GM23248 (cell line): Measurements from ENCODE around the gene KRT80. TPM values are rescaled to one million over a fixed set of nuclear protein-coding genes. Genes with fewer than 3 reads are reported as not detected.

Experiments
- DNase-seq: peaks from one replicate; pipeline ENCODE4 v3.0.0-alpha.2; 2015
- H2AFZ ChIP-seq: fragments of 200-600 bp; sonication (generic); 2 replicates; pipeline ENCODE4 v1.6.1; 2016; ENCODE audit warnings: antibody characterized with exemption
- H3F3A ChIP-seq: fragments of 200-600 bp; sonication (generic); 2 replicates; pipeline ENCODE4 v1.6.1; 2016; ENCODE audit warnings: mild to moderate bottlenecking, antibody characterized with exemption, mixed run types; ENCODE audit not compliant: insufficient read depth
- H3K27ac ChIP-seq: fragments of 200-600 bp; sonication (generic); 2 replicates; pipeline ENCODE4 v1.5.1; 2016; ENCODE audit warnings: mild to moderate bottlenecking
- H3K27me3 ChIP-seq: fragments of 200-600 bp; sonication (generic); replicated peaks from 2 replicates; pipeline ENCODE4 v1.6.1; 2016; ENCODE audit warnings: mild to moderate bottlenecking; ENCODE audit not compliant: insufficient read depth
- H3K36me3 ChIP-seq: fragments of 200-600 bp; sonication (generic); 2 replicates; pipeline ENCODE4 v1.6.1; 2016; ENCODE audit warnings: low read depth, mild to moderate bottlenecking
- H3K4me1 ChIP-seq: fragments of 200-600 bp; sonication (generic); 2 replicates; pipeline ENCODE4 v1.6.1; 2016; ENCODE audit warnings: mild to moderate bottlenecking; ENCODE audit not compliant: insufficient read depth
- H3K4me2 ChIP-seq: fragments of 200-600 bp; sonication (generic); one replicate; pipeline ENCODE4 v1.6.1; 2016; ENCODE audit warnings: mild to moderate bottlenecking; ENCODE audit not compliant: unreplicated experiment
- H3K4me3 ChIP-seq: fragments of 200-600 bp; sonication (generic); 2 replicates; pipeline ENCODE4 v1.5.1; 2016; ENCODE audit warnings: mild to moderate bottlenecking
- H3K79me2 ChIP-seq: fragments of 200-600 bp; sonication (generic); 2 replicates; pipeline ENCODE4 v1.6.1; 2016; ENCODE audit warnings: mild to moderate bottlenecking; ENCODE audit not compliant: insufficient read depth
- H3K9ac ChIP-seq: fragments of 200-600 bp; sonication (generic); 2 replicates; pipeline ENCODE4 v1.6.1; 2016; ENCODE audit warnings: mild to moderate bottlenecking
- H3K9me2 ChIP-seq: fragments of 200-600 bp; sonication (generic); 2 replicates; pipeline ENCODE4 v1.6.1; 2016; ENCODE audit warnings: mixed run types, mild to moderate bottlenecking, moderate library complexity; ENCODE audit not compliant: insufficient read depth
- H3K9me3 ChIP-seq: fragments of 200-600 bp; sonication (generic); one replicate; pipeline ENCODE4 v1.6.1; 2017; ENCODE audit warnings: low read depth
- H4K20me1 ChIP-seq: fragments of 200-600 bp; sonication (generic); 2 replicates; pipeline ENCODE4 v1.6.0; 2016; ENCODE audit not compliant: insufficient read depth
- EZH2 ChIP-seq: fragments of 200-600 bp; sonication (generic); IDR thresholded peaks from 2 replicates; pipeline ENCODE4 v1.6.1; 2018; ENCODE audit warnings: antibody characterized with exemption, mild to moderate bottlenecking; ENCODE audit not compliant: insufficient read depth, poor library complexity, severe bottlenecking
- EZH2phosphoT487 ChIP-seq: fragments of 200-600 bp; sonication (generic); IDR thresholded peaks from 2 replicates; pipeline ENCODE4 v1.6.1; 2018; ENCODE audit warnings: antibody characterized with exemption, moderate library complexity, mild to moderate bottlenecking, low read depth; ENCODE audit not compliant: insufficient read depth
- WGBS, 2 experiments: methylation state at CpG; one replicate each; pipeline ENCODE4 v1.1.6; 2015 to 2017; ENCODE audit warnings: low lambda C conversion rate in 2 of 2, low coverage in 1 of 2; ENCODE audit errors: missing lambda C conversion rate in 2 of 2; 5-methylcytosine and 5-hydroxymethylcytosine counted together
- in situ Hi-C: fragments of 300-500 bp; cut with MboI; formaldehyde crosslinking; loops from 2 replicates; pipeline ENCODE4 v1.15.0; 2020
- polyA plus RNA-seq: library from polyadenylated mRNA; unstranded; fragments of >200 nt; fragmentation: Nextera tagmentation; extraction: Ambion mirVana; gene quantifications from 2 replicates; pipeline ENCODE4 v1.2.1, GENCODE V29; 2016
- total RNA-seq: library from RNA; depleted of rRNA; stranded (reverse); fragments of >200 nt; shearing (Covaris generic); gene quantifications from 2 replicates; pipeline ENCODE4 v1.2.3, GENCODE V29; 2014

Gene KRT80
- total and polyA plus RNA-seq, 2 experiments from 2014 or later = 0.65 to 1.3 TPM

GRCh38 chr12:52152905-52153317 lies 38.9 kb downstream of the KRT80 start:
- H3K4me1 ChIP-seq = peaks cover 23% of the 10 kb centered on the region
- in situ Hi-C loops = loop anchor here (10.0 kb wide), 1 partner anchor 722 kb away; no protein-coding TSS in a partner anchor
- no peaks in the 10 kb centered on the region for H3K36me3 ChIP-seq
- peaks cover 15% of the 10 kb centered on the region for H3F3A ChIP-seq
- peak overlapping the region; percentile 57 for H2AFZ ChIP-seq
- H4K20me1 ChIP-seq = no peaks in the 10 kb centered on the region
- TF ChIP-seq EZH2 (no peak), EZH2phosphoT487 (no peak)
- H3K9ac ChIP-seq = peak overlapping the region; percentile 76
- DNase-seq = no peak
- H3K27me3 ChIP-seq = no peaks in the 10 kb centered on the region
- H3K4me3 ChIP-seq = peak overlapping the region; percentile 45; the same call in 1 of the 2 replicates
- no peaks in the 10 kb centered on the region for H3K9me2 ChIP-seq
- no peaks in the 10 kb centered on the region for H3K9me3 ChIP-seq
- 87 to 90% methylated on average over 5 of the region's 5 CpGs for WGBS, 2 experiments
- no peak overlapping the region for H3K4me2 ChIP-seq
- H3K27ac ChIP-seq = no peak overlapping the region
- H3K79me2 ChIP-seq = no peaks in the 10 kb centered on the region

- no peaks in the 10 kb centered on the region for H3K9me2 ChIP-seq
- H4K20me1 ChIP-seq = no peaks in the 10 kb centered on the region
- peak; percentile 84 for DNase-seq
- H3K4me2 ChIP-seq = peak overlapping the region; percentile 25
- H3K9ac ChIP-seq = peak overlapping the region; percentile 76
- in situ Hi-C loops = loop anchor here (10.0 kb wide), 1 partner anchor 723 kb away; no protein-coding TSS in a partner anchor
- peak overlapping the region; percentile 45 for H3K4me3 ChIP-seq
- peaks cover 27% of the 10 kb centered on the region for H3K4me1 ChIP-seq
- WGBS, 2 experiments = 7 to 8% methylated on average over 45 to 49 of the region's 63 CpGs
- H3K27me3 ChIP-seq = no peaks in the 10 kb centered on the region
- no peaks in the 10 kb centered on the region for H3K36me3 ChIP-seq
- peak overlapping the region; percentile 57 for H2AFZ ChIP-seq
- peak overlapping the region; percentile 45 for H3K27ac ChIP-seq
- no peaks in the 10 kb centered on the region for H3K9me3 ChIP-seq
- H3F3A ChIP-seq = peaks cover 19% of the 10 kb centered on the region
- no peak for TF ChIP-seq EZH2phosphoT487
- no peak for TF ChIP-seq EZH2
- H3K79me2 ChIP-seq = no peaks in the 10 kb centered on the region
These were observed 39.7 kb downstream of the KRT80 start for GRCh38 chr12:52151837-52152783.

GRCh38 chr12:52151153-52151836 lies 40.5 kb downstream of the KRT80 start:
- in situ Hi-C loops = loop anchor here (10.0 kb wide), 1 partner anchor 724 kb away; no protein-coding TSS in a partner anchor
- peaks cover 19% of the 10 kb centered on the region for H3F3A ChIP-seq
- H3K27me3 ChIP-seq = no peaks in the 10 kb centered on the region
- H3K4me1 ChIP-seq = peaks cover 36% of the 10 kb centered on the region
- peak overlapping the region; percentile 76 for H3K9ac ChIP-seq
- 81 to 85% methylated on average over 10 of the region's 10 CpGs for WGBS, 2 experiments
- H2AFZ ChIP-seq = peak overlapping the region; percentile 57; the same call in 1 of the 2 replicates
- H4K20me1 ChIP-seq = no peaks in the 10 kb centered on the region
- peak overlapping the region; percentile 45 for H3K27ac ChIP-seq
- H3K79me2 ChIP-seq = no peaks in the 10 kb centered on the region
- H3K9me2 ChIP-seq = no peaks in the 10 kb centered on the region
- no peaks in the 10 kb centered on the region for H3K9me3 ChIP-seq
- TF ChIP-seq EZH2 = no peak
- no peak for TF ChIP-seq EZH2phosphoT487
- no peaks in the 10 kb centered on the region for H3K36me3 ChIP-seq
- H3K4me2 ChIP-seq = no peak overlapping the region
- no peak for DNase-seq
- H3K4me3 ChIP-seq = no peak overlapping the region

DNA sequence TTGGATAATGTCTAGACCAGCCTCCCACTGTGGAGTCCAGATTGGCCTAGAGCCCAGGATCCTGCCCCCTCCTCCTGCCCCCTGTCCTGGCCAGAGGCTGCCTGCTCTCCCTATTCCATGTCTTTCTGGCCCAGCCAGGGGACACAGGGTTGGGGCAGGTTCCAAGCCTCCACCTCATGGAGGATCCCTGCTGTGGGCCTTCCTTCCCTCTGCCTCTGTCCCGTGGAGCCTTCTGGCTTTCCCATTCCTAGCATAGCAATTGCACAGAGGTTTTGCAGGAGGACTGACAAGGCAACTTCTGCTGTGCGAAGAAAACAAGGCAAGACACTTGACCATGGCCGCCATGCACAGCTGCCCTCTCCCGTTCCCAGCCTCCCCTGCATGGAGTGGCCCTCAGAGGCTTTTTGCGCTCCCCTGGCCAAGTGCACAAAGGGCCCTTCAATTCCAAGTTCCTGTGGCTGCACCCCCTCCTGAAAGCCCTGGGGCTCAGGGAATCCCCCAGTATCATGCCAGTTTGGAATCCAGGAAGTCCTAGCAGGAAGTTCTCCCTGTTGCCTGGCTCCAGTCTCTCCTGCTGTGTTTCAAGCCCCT lies 42.1 kb downstream of the KRT80 start:
- in situ Hi-C loops = loop anchor here (10.0 kb wide), 1 partner anchor 725 kb away; no protein-coding TSS in a partner anchor
- Histone ChIP-seq H3K9me3 (no peaks in the 10 kb centered on the region), H3K79me2 (no peaks in the 10 kb centered on the region), H3K4me2 (no peak overlapping the region), H3K36me3 (no peaks in the 10 kb centered on the region), H2AFZ (peak overlapping the region; percentile 24; the same call in 1 of the 2 replicates), H3K4me1 (peaks cover 39% of the 10 kb centered on the region), H3F3A (peaks cover 19% of the 10 kb centered on the region), H3K9ac (no peak overlapping the region), H3K27ac (peak overlapping the region; percentile 98), H3K4me3 (no peak overlapping the region), H4K20me1 (no peaks in the 10 kb centered on the region), H3K27me3 (no peaks in the 10 kb centered on the region), H3K9me2 (no peaks in the 10 kb centered on the region)
- DNase-seq = no peak
- WGBS, 2 experiments = 86 to 91% methylated on average over 5 of the region's 5 CpGs
- TF ChIP-seq EZH2phosphoT487 (no peak), EZH2 (no peak)
